GM12892 (cell line): ENCODE measurements around the gene THBS1.

Experiments
- POLR2A ChIP-seq: IDR thresholded peaks from 2 replicates; pipeline ENCODE4 v1.6.1; 2011; ENCODE audit warnings: low read depth, low read length, control low read depth
- POLR2AphosphoS5 ChIP-seq: IDR thresholded peaks from 2 replicates; pipeline ENCODE4 v1.6.1; 2011; ENCODE audit warnings: low read depth, low read length, control low read depth

- TF ChIP-seq POLR2AphosphoS5 (no peak), POLR2A (no peak)
Observed at GRCh38 chr15:39555885-39556284, 25.0 kb upstream of the THBS1 start.
